NCI-H2227 (cell line): ENCODE results near the gene FAM174C.

Experiments used
- DNase-seq: peaks from one replicate; lab custom pipeline; 2025; ENCODE audit not compliant: unreplicated experiment; lab: John Stamatoyannopoulos, UW

FAM174C gene

DNA sequence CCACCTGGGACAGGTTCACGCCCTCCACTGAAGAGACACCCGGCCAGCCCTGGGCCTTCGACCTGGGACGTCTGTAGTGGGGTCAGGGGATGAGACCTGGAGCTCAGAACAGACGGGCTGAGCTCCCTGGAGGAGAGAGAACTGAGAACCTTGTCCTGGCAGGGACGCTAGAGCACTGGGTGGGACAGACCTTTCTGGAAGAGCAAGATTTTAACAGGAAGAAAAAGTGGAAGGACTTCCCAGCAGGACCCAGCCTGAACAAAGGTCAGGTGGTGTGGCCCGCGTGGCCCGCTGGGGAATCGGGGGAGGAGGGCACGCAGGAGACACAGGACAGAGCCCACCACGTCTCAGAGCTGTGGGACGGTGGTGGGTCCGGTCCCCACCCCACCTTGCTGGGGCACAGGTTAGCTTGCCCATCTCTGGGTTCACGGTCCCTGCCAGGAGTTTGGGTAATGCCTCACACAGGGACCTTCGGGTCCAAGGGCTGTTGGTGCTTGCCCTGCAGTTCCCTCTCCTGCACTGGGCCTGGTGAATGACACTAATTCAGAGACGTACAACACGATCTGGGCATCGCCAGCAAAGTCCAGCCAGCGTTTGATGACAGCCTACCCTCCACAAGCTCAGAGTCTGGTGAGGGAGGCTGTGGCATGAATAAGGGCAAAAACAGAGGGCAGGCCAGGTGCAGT lies 9.1 kb downstream of the FAM174C start:
- no peak for DNase-seq

- DNase-seq, result no peak
Measured at GRCh38 chr19:1284979-1285736, 9.8 kb downstream of the FAM174C start.

DNA sequence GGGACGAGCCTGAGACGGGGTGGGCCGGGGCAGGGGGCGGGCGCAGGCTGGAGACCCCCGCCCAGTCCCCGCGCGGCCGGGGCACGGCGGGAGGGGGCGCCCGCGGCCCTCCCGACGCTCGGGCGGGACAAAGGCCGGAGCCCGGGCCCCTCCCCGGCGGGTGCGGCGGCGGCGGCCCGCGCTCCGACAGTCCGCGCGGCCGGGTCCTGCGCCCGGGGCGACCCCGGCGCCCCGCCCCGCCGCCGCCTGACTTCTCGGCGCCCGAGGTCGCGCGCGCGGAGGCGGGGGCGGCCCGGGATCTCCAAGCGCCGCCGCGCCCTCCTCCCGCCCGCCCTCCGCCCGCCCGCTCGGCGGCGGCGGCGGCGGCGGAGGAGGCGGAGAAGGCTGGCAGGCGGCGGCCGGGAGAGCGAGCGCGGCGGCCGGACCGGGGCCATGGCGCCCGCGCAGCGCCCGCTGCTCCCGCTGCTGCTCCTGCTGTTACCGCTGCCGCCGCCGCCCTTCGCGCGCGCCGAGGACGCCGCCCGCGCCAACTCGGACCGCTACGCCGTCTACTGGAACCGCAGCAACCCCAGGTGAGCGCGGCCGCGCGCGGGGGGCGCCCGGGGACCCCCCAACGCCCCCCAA lies 10.5 kb downstream of the FAM174C start, which contains the start of gene EFNA2:
TSS of gene EFNA2 (plus strand) at position 137 of the 624 bp plus-strand sequence. CDS start at position 433, 296 bp downstream.
- peak; percentile 32 for DNase-seq

GRCh38 chr19:1286487-1287353 lies 11.4 kb downstream of the FAM174C start:
- DNase-seq, result no peak

- DNase-seq, result no peak
Measured at GRCh38 chr19:1287354-1288225, 12.3 kb downstream of the FAM174C start.

- no peak for DNase-seq
Measured at GRCh38 chr19:1288226-1288612, 12.9 kb downstream of the FAM174C start.

GRCh38 chr19:1288833-1289685 lies 13.7 kb downstream of the FAM174C start:
- no peak for DNase-seq

DNA sequence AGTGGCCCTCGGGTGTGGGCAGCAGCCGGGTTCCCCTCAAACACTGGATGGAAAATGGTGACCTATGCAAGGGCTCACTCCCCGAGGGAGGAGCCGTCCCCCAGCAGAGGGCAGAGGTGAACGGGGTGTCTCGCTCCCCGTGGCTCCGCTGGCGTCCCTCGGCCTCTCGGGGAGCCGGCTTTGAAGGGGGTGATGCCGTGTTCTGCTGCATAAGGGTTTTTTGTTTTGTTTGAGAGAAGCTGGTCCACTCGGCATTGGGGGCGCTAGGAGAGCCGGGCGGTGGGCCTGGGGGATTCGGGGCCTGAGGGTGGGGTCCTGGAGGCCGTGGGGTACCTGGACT lies 14.3 kb downstream of the FAM174C start:
- no peak for DNase-seq

- no peak for DNase-seq
Measured at GRCh38 chr19:1290196-1290702, 14.9 kb downstream of the FAM174C start.

GRCh38 chr19:1290703-1291651 lies 15.6 kb downstream of the FAM174C start:
- no peak for DNase-seq

DNA sequence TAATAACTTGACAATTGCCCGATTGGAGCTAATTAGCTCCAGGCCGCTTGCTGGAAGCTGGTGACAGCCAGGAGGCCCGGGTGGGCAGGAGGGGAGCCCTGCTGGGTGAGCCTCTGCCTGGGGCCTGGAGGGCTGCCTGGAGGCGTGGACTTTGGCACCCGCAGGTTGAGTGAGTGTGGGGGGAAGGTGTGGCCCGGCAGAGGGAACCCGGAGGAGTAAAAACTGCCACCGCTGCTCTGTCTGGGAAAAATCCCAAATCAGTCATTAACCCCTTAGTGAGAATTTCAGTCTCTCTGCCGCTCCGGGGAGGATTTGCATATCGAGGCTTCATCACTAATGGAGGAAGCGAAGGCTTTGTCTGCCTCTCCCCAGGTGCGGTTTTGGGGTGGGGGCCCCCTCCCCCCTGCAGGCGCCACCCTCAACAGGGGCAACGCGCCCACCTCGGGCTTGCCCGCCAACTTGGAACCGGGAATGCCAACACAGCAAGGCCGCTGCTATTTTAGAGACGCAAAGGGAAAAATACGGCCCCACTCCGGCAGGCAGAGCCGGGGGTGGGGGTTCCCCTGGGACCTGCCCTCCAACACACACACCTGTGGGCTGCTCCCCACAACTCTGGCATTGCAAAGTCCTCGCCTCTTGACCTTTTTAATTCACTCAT lies 16.6 kb downstream of the FAM174C start:
- no peak for DNase-seq

- no peak for DNase-seq
Measured at GRCh38 chr19:1292419-1293151, 17.3 kb downstream of the FAM174C start.

DNA sequence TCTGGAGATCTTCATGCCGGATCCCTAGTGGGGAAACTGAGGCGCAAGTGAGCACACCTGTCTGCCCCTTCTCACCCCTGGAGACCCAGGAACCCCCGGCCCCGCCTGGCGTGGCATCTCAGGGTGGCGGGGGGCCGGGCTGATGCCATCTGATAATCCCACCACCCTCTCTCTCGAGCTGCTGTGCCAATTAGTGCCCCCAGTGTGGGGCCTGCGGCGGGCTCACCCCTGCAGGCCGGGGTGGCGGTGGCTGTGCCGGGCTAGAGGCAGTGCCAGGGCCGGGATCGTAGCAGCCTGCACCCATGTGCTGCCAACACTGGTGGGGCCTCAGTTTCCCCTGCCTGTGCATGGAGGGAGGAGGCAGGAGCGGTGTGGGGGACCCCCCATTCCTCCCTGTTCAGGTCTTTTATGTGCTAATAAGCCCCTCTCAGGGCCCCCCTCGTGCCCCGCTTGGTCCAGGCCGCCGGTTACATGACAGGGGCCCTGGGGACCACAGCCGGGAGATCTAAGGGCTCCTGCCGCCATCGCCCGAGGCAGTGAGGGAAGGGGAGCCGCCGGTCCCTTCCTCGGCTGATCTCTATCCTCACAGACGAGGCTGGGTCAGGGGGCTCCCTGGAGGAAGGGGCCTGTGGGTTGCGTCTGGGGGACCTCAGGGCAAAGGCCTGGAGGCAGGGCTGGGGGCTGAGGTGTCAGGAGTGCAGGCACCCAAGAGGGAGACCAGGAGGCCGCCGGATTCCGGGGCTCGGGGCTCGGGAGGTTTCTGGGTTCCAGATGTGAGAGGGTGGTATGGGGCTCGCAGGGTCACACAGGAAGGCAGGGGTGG lies 18.7 kb downstream of the FAM174C start:
- no peak for DNase-seq

- DNase-seq, result no peak
Measured at GRCh38 chr19:1294688-1295087, 19.4 kb downstream of the FAM174C start.

GRCh38 chr19:1295169-1296012 lies 20.1 kb downstream of the FAM174C start:
- DNase-seq, result no peak
